Measurements from ENCODE around the gene ATXN7L1.

- TF ChIP-seq POLR2AphosphoS5 (IDR thresholded peaks at IDR 0.05): no peak
- TF ChIP-seq CTCF (IDR thresholded peaks at IDR 0.05): no peak
- no peak for TF ChIP-seq POLR2A (IDR thresholded peaks at IDR 0.05; ENCODE audit: low read depth)
Observed at GRCh38 chr7:105625986-105626385, 250.4 kb downstream of the ATXN7L1 start.

Measured in esophagus muscularis mucosa (tissue), 3 donors.